NCI-H187 treated with DMSO at 0.1 percent for 48 hours (cell line): ENCODE measurements around the gene ERCC1.
"Not testable (repeated sequence)": the region's sequence is repeated elsewhere in the genome, so short reads cannot be mapped to it uniquely, and the experiment has no call there.

ENCODE experiments used
- DNase-seq: peaks from one replicate; lab custom pipeline; 2025; lab: John Stamatoyannopoulos, UW

Gene ERCC1

DNA sequence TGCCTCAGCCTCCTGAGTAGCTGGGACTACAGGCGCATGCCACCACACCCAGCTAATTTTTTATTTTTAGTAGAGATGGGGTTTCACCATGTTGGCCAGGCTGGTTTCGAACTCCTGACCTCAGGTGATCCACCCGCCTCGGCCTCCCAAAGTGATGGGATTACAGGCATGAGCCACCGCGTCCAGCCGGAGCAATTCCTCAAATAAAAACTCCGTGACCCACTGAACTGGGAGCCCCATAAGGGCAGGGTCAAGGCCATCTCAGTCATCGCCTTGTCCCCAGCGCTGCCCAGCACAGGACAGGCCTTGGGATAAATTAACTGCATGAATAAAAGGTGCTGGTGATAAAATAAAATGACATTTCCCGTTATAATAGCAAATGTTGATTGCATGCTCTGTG lies 6.2 kb upstream of the ERCC1 start:
- not testable (repeated sequence) for DNase-seq

DNA sequence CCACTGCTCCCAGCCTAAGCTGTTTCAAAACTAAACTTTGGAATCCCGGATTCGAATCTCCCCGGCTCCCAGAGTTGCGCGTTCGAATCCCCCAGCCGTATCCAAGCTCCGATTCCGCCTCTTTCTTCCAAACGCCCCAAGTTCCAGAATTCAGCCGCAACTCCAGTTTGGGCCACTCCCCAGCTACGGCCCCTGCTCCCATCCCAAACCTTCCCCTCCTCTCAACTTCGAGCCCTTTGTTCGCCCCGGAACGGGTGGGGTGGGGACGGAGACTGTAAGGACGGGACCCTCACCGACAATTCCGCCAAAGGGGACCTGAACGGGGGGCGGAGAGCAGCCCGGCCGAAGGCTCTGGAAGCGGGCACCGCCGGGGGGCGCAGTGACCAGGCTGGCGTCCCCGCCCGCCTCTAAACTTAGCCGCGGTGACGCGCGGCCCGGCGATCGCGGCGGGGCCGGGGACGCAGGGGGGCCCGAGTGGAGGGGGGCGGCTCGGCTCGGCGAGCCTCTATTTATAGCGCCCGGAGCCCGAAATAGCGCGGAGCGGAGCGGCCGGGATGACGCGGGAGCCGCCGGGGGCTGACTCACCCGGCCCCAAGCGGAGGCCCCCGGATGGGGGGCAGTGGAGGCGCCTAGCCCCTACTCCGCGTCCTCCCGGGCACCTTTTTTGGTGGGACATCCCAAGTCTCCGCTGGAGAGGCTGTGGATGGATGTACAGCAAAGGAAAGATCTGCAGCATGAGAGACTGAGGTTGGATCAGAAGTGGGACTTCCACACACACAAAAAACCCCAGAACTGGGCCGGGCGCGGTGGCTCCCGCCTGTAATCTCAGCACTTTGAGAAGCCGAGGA lies 4.9 kb upstream of the ERCC1 start:
- no peak for DNase-seq

DNA sequence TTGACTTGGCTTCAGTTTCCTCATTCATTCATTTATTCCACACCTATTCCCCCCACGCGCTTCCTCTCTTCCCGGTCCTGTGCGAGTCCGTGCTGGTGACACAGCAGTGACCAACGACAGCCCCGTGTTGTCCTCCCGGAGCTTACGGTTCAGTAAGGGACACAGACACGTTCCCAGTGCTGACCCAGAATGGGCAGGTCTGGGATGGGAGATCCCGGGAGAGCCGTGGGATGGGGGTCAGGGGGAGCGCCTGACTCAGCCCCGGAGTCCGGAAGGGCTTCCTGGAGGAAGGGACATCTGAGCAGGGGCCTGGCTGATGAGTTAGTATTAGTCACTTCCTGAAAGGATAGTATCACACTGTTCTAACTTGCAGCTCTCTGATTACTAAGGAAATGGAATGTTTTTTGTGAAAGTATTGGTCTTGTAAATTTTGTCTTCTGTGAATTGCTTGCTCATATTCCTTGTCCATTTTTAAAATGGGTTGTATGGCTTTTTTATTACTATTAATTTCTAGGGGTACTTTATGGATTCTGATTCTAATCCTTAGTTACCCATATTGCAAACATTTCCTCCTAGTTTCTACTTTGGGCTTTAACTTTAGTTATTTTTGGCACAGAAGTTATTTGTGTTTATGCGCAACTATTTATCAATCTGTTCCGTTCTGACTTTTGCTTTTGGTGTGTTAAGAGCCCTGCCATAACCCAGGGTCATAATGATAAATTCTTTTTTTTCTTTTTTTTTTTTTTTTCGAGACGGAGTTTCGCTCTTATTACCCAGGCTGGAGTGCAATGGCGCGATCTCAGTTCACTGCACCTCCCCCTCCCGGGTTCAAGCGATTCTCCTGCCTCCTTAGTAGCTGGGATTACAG lies 708 bp upstream of the ERCC1 start:
- no peak for DNase-seq

DNA sequence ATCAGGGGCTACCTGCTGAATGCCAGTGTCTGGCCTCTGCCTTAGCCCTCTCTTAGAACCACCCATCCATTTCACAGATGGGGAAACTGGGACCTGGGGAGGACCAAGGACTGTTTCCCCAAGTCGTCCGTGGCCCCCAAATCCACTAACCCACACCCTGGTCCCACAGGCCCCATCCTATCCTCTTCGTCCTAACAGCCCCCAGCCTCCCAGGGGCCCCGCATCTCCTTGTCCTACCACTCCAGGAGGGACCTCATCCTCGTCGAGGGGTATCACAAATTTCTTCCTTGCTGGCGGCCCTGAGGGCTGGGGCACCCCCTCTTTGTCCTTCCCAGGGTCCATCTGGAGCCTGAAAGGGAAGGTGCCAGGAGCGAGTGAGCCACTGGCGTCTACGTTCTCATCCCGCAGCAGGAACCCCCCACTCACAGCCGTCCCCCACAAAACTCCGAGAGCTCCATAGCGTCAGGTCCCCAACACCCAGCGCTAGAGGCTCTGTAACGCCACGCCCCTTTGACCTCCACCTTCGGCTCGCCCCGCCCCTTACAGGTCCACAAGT lies 606 bp downstream of the ERCC1 start:
- no peak for DNase-seq

DNA sequence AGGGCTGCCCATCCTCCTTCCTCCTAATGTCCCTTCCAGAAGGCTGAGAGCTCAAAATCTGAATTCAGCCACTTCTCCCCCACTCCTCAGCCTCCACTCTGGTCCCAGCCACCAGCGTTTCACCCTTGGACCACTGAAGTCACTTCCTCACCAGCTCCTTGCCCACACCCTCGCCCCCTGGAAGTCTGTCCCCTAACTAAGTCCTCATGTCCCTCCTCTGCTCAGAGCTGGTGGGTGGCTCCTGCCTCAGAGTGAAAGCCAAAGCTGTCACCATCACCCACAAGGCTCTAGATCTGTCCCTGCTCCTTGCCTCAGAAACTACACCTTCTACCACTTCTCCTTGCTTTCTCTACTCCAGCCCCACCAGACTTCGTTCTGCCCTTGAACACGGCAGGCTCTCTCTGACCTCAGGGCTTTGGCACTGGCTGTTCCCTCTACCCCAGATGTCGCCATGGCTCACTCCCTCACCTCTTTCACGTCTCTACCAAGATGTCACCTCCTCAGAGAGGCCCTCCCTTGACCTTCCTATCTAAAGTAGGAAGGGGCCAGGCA lies 1.7 kb downstream of the ERCC1 start:
- DNase-seq, result no peak

DNA sequence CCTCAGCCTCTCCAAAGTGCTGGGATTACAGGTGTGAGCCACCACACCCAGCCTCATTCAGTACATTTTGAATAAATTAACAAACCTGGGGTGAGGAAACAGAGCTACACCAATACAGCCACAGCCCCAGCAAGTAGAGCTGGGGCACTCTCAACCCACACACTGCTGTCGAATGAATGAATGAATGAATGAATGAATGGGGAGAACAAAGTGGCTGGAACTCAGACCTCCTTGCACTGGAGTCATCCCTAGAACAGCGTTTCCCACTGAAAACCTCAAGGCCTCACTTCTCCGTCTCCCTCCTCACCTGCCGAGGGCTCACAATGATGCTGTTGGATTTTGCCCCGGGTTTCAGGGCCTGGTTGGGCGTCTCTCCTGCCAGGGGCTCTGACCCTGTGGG lies 2.8 kb downstream of the ERCC1 start:
- DNase-seq, result no peak

DNA sequence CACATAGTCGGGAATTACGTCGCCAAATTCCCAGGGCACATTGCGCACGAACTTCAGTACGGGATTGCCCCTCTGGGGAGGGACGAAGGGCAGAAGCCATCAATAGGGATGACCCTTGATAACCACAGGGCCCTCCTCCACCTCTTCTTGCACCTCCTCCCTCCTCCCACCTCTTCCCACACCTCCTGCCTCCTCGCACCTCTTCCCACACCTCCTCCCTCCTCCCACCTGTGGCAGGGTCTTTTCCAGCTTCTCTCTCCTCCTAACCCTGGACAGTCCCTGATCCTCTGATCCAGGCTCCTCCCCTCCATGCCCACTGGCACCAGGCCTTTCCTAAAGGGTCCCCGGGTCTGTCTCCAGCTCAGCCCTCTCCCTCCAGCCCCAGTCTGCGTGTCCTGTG lies 3.4 kb downstream of the ERCC1 start:
- DNase-seq, result no peak

DNA sequence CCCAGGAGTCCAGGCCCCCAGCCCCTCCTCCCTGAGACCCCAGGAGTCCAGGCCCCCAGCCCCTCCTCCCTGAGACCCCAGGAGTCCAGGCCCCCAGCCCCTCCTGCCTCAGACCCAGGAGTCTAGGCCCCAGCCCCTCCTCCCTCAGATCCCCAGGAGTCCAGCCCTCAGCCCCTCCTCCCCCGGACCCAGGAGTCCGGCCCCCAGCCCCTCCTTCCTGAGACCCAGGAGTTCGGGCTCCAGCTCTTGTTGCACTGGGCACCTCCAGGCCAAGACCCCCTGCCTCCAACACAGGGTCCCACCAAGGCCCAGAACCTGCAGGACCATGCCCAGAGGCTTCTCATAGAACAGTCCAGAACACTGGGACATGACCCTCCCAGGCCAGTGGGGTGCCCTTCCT lies 3.8 kb downstream of the ERCC1 start:
- no peak for DNase-seq

DNA sequence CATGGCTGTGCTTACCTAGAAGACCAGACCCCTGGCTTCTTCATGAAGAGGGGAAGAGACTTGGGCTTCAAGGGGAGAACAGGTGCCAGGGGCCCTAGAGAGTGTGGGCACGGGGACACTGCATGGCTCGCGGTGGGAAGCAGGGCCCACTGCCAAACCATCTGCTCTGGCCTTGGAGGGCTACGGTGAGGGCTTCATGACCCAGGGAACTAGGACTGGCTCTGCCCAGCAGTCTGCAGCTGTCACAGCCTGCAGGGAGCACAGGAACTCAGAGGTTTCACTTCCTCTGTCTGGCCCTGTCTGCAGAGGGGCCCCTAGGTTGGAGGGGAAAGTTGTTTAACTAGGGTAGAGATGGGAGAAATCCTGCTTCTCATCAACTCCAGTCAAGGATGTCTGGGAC lies 4.3 kb downstream of the ERCC1 start:
- no peak for DNase-seq

DNA sequence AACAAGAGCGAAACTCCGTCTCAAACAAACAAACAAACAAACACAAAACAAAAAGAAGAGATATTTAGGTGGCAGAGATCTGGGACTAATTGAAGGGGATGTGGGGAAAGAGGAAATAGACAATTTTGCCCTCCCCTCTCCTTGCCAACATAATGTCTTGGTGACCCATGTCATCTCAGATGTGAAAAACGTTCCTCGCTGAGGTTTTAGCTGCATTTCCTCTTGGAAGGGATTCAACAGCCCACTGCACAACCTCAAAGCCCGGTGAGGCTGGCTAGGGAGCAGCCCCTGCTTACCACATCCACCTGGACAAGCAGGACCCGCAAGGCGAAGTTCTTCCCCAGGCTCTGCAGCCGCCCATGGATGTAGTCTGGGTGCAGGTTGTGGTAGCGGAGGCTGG lies 4.9 kb downstream of the ERCC1 start:
- no peak for DNase-seq

DNA sequence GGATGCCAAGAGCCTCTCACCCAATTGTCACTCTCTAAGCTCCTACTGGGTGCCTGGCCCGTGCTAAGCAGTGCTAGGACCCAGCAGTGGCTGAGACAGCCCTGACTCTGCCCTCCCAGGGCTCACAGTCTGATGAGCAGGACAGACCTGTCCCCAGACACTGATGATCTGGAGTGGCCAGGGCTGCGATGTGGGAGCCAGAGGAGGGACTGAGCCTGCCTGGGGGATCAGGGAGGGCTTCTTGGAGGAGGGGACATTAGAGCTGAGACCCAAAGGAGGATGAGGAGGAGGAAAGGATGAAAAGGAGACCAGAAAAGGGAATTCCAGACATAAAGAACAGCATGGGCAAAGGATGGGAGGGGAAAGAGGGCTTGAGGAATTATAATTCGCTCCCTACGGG lies 6.6 kb downstream of the ERCC1 start:
- no peak for DNase-seq

DNA sequence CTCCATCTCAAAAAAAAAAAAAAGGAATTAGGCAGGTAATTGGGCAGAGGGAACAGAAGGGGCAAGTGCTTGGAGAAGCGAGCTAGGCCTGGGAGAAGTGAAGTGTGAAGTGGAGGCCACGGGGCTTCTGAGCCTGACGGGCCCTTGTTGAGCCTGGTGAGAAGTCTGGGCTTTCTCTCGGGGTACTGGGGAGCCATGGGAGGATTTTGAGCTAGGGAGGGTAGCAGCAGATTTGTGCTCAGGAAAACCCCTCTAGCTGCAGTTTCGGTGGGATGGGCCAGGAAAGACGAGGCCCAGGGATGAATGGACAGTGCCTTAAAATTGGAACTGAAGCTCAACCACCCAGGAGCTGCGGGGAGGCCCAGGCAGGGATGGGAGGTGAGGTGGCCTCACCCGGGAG lies 9.2 kb downstream of the ERCC1 start:
- no peak for DNase-seq

DNA sequence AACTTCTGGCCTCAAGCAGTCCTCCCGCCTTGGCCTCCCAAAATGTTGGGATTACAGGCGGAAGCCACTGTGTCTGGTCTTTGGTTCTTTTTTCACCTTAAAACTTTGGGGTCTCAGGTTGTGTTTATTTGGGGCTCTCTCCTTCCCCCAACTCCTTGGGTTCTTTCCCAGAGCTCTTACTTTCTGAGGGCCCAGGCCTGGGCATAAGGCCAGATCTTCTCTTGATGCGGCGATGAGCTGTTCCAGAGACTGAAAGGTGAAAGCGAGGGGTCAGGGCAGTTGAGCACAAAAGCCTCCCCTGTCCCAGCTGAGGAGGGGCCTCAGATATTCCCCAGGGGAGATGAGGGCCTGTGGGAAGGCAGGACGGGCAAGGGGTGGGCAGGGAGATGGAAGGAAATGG lies 10.2 kb downstream of the ERCC1 start:
- no peak for DNase-seq

DNA sequence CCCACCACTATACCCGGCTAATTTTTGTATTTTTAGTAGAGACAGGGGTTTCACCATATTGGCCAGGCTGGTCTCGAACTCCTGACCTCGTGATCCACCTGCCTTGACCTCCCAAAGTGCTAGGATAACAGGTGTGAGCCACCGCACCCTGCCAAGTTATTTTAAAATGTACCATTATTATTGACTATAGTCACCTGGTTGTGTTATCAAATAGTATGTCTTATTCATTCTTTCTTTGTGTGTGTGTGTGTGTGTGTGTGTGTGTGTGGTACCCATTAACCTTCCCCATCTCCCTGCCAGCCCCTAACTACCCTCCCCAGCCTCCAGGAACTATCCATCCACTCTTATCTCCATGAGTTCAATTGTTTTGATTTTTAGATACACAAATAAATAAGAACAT lies 13.4 kb downstream of the ERCC1 start:
- not testable (repeated sequence) for DNase-seq

DNA sequence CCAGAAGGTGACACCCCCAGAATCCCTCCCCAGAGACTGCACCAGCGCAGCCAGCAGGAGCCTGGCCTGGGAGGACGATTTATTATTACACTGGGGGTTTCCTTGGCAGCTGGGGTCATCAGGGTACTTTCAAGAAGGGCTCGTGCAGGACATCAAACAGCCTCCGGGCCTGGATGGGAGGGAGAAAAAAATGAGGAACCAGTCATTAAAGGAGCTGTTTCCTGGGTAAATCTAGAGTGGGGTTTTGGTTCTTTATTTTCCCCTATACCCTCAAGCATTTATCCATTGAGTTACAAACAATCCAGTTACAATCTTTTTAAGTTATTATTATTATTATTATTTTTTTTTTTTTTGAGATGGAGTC lies 14.2 kb downstream of the ERCC1 start:
- DNase-seq, result no peak

DNA sequence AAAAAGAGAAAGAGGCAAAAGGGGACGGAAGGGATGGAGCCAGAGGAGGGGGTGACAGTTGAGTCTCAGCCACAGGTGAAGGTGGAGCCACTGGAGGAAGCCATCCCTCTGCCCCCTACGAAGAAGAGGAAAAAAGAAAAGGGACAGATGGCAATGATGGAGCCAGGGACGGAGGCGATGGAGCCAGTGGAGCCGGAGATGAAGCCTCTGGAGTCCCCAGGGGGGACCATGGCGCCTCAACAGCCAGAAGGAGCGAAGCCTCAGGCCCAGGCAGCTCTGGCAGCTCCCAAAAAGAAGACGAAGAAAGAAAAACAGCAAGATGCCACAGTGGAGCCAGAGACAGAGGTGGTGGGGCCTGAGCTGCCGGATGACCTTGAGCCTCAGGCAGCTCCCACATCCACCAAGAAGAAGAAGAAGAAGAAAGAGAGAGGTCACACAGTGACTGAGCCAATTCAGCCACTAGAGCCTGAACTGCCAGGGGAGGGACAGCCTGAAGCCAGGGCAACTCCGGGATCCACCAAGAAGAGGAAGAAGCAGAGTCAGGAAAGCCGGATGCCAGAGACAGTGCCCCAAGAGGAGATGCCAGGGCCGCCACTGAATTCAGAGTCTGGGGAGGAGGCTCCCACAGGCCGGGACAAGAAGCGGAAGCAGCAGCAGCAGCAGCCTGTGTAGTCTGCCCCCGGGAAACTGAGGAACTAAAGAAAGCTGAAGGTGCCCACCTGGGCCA lies 14.7 kb downstream of the ERCC1 start:
- no peak for DNase-seq

DNA sequence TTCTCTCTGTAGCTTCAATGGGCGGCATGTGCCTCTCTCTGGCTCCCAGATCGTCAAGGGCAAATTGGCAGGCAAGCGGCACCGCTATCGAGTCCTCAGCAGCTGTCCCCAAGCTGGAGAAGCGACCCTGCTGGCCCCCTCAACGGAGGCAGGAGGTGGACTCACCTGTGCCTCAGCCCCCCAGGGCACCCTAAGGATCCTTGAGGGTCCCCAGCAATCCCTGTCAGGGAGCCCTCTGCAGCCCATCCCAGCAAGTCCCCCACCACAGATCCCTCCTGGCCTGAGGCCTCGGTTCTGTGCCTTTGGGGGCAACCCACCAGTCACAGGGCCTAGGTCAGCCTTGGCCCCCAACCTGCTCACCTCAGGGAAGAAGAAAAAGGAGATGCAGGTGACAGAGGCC lies 15.6 kb downstream of the ERCC1 start:
- no peak for DNase-seq

DNA sequence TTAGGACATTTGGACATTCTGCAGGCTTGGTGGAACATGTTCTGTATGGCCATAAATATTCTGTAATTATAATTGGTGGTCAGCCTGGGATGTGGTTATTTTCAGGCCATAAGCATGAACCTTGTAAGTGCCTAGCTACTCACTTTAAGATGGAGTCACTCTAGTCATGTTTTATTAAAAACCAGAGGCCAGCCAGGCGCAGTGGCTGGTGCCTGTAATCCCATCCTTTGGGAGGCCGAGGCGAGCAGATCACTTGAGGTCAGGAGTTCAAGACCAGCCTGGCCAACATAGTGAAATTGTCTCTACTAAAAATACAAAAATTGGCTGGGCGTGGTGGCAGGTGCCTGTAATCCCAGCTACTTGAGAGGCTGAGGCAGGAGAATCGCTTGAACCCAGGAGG lies 16.1 kb downstream of the ERCC1 start:
- DNase-seq, result not testable (repeated sequence)

DNA sequence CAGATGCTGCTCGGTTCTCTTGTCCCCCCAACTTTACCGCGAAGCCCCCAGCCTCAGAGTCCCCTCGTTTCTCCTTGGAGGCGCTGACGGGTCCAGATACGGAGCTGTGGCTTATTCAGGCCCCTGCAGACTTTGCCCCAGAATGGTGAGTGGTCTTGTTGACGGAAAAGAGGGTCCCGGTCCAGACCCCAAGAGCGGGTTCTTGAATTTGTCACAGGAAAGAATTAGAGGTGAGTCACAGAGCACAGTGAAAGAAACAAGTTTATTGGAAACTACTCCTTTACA lies 16.7 kb downstream of the ERCC1 start:
- no peak for DNase-seq

DNA sequence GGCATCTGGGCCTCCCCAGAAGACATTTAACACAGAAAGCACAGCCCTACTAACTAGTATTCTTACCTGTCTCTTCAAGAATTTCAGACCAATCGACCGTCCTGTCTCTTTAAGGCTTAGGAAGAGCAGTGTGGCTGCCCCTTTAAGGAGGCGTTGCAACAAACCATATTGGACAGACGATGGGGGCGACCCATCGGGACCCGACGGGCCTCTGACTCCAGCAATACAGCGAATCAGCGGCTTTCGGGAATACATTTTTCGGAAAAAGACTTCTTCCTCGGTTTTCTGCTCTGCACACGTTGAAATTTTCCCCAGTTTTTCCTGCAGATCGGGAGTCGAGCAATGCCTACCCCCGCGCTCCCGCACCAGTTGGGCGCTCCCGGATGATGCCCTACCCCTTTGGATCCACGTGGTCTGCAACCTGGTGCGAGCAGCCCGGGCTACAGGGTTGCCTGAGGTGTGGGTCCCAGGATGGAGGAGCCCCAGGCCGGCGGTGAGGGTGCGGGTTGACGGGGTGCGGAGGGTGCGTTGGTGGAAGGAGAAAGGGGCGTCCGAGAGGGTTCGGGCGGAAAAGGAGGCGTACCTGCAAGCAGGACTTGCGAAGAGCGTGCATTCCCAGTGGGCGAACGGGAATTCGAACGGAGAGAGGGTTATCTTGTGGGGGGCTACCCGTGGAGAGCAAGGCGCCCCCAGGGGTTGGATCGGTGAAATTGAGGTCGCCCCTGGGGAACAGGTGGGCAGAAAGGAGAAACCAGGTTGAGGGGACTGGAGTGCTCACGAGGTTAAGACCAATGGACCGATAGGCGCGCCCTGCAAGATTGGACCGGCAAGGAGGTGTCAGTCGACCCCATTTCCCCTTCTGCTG lies 17.3 kb downstream of the ERCC1 start, which contains the start of gene POLR1G:
POLR1G (plus strand) TSS at position 419 of the 865 bp plus-strand sequence; CDS start at position 472, 53 bp downstream.
- DNase-seq, result peak; percentile 86
